Endothelial cell of umbilical vein (primary cell): ENCODE data around the gene ROPN1B. TPM values are rescaled to one million over a fixed set of nuclear protein-coding genes. Genes with fewer than 3 reads are reported as not detected.
A peak's percentile ranks its signal among the peaks of the same experiment; 100 is the strongest.
"Not testable (repeated sequence)": the region's sequence is repeated elsewhere in the genome, so short reads cannot be mapped to it uniquely, and the experiment has no call there.

ENCODE experiments used
- Bru-seq: library from RNA; stranded (reverse); fragments of 400-500 nt; gene quantifications from one replicate; lab custom pipeline; 2021; lab: Mats Ljungman, UMichigan
- BruChase-seq, 2 experiments: library from RNA; stranded (reverse); fragments of 400-500 nt; gene quantifications; one replicate each; lab custom pipeline; 2021; lab: Mats Ljungman, UMichigan
- BruUV-seq: library from RNA; stranded (reverse); fragments of 400-500 nt; replicated peaks from 2 replicates; lab custom pipeline; 2021; lab: Mats Ljungman, UMichigan
- CTCF ChIA-PET: fragments of 300-600, 350-600 bp; sonication (Branson Sonifier 250); formaldehyde crosslinking; loops from one replicate; lab custom pipeline; 2021; ENCODE audit warnings: antibody characterized with exemption, inconsistent platforms; lab: Charles Lee
- POLR2A ChIA-PET: fragments of 300-600, 350-600 bp; sonication (Branson Sonifier 250); formaldehyde crosslinking; loops from one replicate; lab custom pipeline; 2021; ENCODE audit warnings: antibody characterized with exemption, inconsistent platforms; lab: Charles Lee
- DNase-seq: peaks from one replicate; pipeline ENCODE4 v3.0.0-alpha.2; 2011; ENCODE audit warnings: low read depth, low spot score
- FAIRE-seq: peaks from 2 replicates; lab custom pipeline; 2011; peaks lifted over from hg19 to GRCh38; lab: Jason Lieb, UNC
- H2AFZ ChIP-seq: 2 replicates; pipeline ENCODE4 v1.6.0; 2012; ENCODE audit warnings: low read depth, low read length, control low read depth, inconsistent platforms
- H3K27ac ChIP-seq: 2 replicates; pipeline ENCODE4 v1.5.1; 2011; ENCODE audit warnings: low read depth, mild to moderate bottlenecking, control low read depth, low read length, moderate library complexity; ENCODE audit not compliant: insufficient read depth
- H3K27me3 ChIP-seq, 2 experiments: 2 replicates each; pipeline versions ENCODE4 v1.6.0 to v1.6.1; 2011; ENCODE audit warnings: low read length in 2 of 2, mixed read lengths in 1 of 2; ENCODE audit not compliant: control insufficient read depth in 2 of 2, insufficient read depth in 2 of 2
- H3K36me3 ChIP-seq, 2 experiments: 2 replicates in 1 of 2; 3 replicates in 1 of 2; pipeline ENCODE4 v1.5.1; 2011; ENCODE audit warnings: low read length in 2 of 2, mild to moderate bottlenecking in 1 of 2, moderate library complexity in 1 of 2; ENCODE audit not compliant: control insufficient read depth in 2 of 2, insufficient read depth in 2 of 2; ENCODE audit errors: extremely low read depth in 1 of 2
- H3K4me1 ChIP-seq: 3 replicates; pipeline ENCODE4 v1.5.1; 2011; ENCODE audit warnings: mild to moderate bottlenecking, low read length; ENCODE audit not compliant: control insufficient read depth, insufficient read depth; ENCODE audit errors: extremely low read depth
- H3K4me2 ChIP-seq: 2 replicates; pipeline ENCODE4 v1.6.1; 2011; ENCODE audit warnings: low read length, control low read depth, mixed read lengths; ENCODE audit not compliant: insufficient read depth
- H3K4me3 ChIP-seq, 3 experiments: fragments of 200-600 bp in 1 of 3; sonication (generic), shearing (Covaris generic) in 1 of 3; replicated peaks in 1 of 3; 2 replicates each; pipeline ENCODE4 v1.5.1; 2011 to 2016; ENCODE audit warnings: control low read depth in 3 of 3, low read length in 3 of 3, mild to moderate bottlenecking in 2 of 3, inconsistent platforms in 1 of 3, low read depth in 1 of 3, moderate library complexity in 1 of 3; ENCODE audit not compliant: insufficient read depth in 1 of 3
- H3K79me2 ChIP-seq: 2 replicates; pipeline ENCODE4 v1.6.0; 2012; ENCODE audit warnings: low read length, inconsistent platforms; ENCODE audit not compliant: control insufficient read depth, insufficient read depth
- H3K9ac ChIP-seq: replicated peaks from 2 replicates; pipeline ENCODE3; 2011; ENCODE audit warnings: low read length, control low read depth; ENCODE audit not compliant: insufficient read depth; ENCODE audit errors: extremely low read depth
- H3K9me1 ChIP-seq: replicated peaks from 3 replicates; pipeline ENCODE4 v1.6.0; 2011; ENCODE audit warnings: mild to moderate bottlenecking, low read length; ENCODE audit not compliant: control insufficient read depth, insufficient read depth; ENCODE audit errors: extremely low read depth
- H3K9me3 ChIP-seq: replicated peaks from 2 replicates; pipeline ENCODE4 v1.5.1; 2012; ENCODE audit warnings: low read length, inconsistent platforms; ENCODE audit not compliant: control insufficient read depth, insufficient read depth
- H4K20me1 ChIP-seq: replicated peaks from 2 replicates; pipeline ENCODE3; 2011; ENCODE audit warnings: mild to moderate bottlenecking, low read length; ENCODE audit not compliant: control insufficient read depth, insufficient read depth; ENCODE audit errors: extremely low read depth
- dilution Hi-C: fragments of 300-500 bp; cut with MboI; formaldehyde crosslinking; loops from one replicate; pipeline ENCODE4 v1.15.0; 2019; ENCODE audit warnings: low sequenced_read_pairs; ENCODE audit not compliant: extremely low pct_ligation_motif_present
- intact Hi-C: fragments of 100-400 bp; cut with micrococcal nuclease; formaldehyde crosslinking; loops from one replicate; pipeline ENCODE4 v1.10.0; 2022
- long read RNA-seq: library from polyadenylated mRNA; stranded (forward); transcript quantifications from one replicate; pipeline ENCODE4 v2.0.0, GENCODE V29; 2021
- polyA minus RNA-seq, 3 experiments: library from RNA; depleted of rRNA, polyadenylated mRNA; stranded (reverse); fragments of >200 nt; gene quantifications; 1 replicate in 1 of 3; 2 replicates in 2 of 3; pipeline ENCODE4 v1.2.3, GENCODE V29; 2011
- polyA plus RNA-seq, 4 experiments: library from polyadenylated mRNA; depleted of rRNA in 3 of 4; stranded (reverse) in 3 of 4; unstranded in 1 of 4; fragments of >200 nt; gene quantifications; 2 replicates each; pipeline versions ENCODE4 v1.2.1 to v1.2.3, GENCODE V29; 2011 to 2012; ENCODE audit warnings: missing spikeins in 1 of 4
- total RNA-seq: library from RNA; stranded (reverse); gene quantifications from 2 replicates; pipeline ENCODE4 v1.2.3, GENCODE V29; 2021

Gene ROPN1B
- total RNA-seq (not detected in 2 replicates), polyA plus RNA-seq (not detected in 2 replicates), polyA minus RNA-seq (not detected in 2 replicates), Bru-seq, nascent RNA (not detected), BruChase-seq, experiment 1, labeled RNA remaining after a 6-hour chase (not detected), BruChase-seq, experiment 2, labeled RNA remaining after a 2-hour chase (percentile 7 among the genes with signal in this experiment)
- not detected in 2 replicates for polyA plus RNA-seq (2011; cell fraction: cytosol; rRNA removed)
- not detected in 2 replicates for polyA plus RNA-seq (2011; cell fraction: nucleus; rRNA removed)
- polyA plus RNA-seq (2012): not detected in 2 replicates
- polyA minus RNA-seq (2011; cell fraction: cytosol; rRNA and poly(A)+ RNA removed): not detected
- not detected in 2 replicates for polyA minus RNA-seq (2011; cell fraction: nucleus; rRNA and poly(A)+ RNA removed)
- long read RNA-seq: 0 reads

DNA sequence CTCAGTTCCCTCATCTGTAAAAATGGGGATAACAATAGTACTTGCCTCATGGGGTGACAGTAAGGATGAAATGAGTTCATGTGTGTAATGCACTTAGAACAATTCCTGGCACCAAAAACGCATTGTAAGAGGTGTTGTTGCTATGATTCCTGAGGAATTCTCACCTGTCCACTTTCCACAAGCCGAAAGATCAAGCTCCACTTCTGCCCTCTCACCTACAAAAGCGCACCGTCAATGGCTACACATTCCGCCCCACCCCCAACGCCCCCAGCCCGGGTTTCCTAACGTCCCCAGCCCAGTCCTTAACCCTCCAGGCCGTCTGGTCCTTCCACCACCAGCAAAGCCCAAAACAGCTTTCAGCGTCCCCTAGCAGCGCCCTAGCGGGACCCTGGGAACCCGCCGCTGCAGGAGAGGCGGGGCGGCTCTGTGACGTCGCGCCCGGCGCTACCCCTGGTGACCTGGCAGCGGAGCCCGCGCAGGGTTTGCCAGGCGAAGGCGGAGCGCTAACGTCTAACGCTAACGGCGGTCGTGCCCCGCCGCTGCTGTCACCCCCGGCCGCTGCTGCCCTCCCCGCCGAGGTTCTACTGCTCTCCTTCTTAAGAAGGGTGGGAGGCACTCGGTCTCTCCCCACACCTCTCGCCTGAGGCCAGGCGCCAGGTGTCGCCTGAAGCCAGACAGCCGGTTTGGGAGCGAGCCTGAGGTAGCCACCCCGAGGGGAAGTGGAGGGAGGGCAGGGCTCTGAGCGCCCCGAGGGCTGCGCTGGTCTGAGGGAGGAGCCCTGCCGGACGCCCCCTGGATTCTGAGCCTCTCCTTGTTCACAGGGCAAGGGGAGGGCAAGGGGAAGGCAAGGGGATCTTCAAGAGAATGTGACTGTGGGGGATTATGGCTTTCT lies at the start of gene ROPN1B:
TSS of gene ROPN1B (plus strand) at position 478 of the 892 bp plus-strand sequence. CDS start 2,877 bp downstream, outside the sequence.
- H4K20me1 ChIP-seq, BruUV-seq, H3K4me1 ChIP-seq, dilution Hi-C loops, CTCF ChIA-PET, H3K9me1 ChIP-seq, intact Hi-C loops, POLR2A ChIA-PET, H3K36me3 ChIP-seq, H3K4me3 ChIP-seq, H3K9ac ChIP-seq, H3K27ac ChIP-seq, H3K9me3 ChIP-seq, H3K4me2 ChIP-seq, H3K79me2 ChIP-seq, DNase-seq, H2AFZ ChIP-seq: not testable (repeated sequence)
- peak; percentile 78 for FAIRE-seq
- H3K27me3 ChIP-seq: peaks cover 22 to 35% of the 10 kb centered on the region in 2 experiments

GRCh38 chr3:125920191-125920590 lies 48.8 kb upstream of the ROPN1B start:
- CTCF ChIA-PET, POLR2A ChIA-PET, intact Hi-C loops: not testable (repeated sequence)

GRCh38 chr3:125920751-125921279 lies 48.2 kb upstream of the ROPN1B start:
- POLR2A ChIA-PET, dilution Hi-C loops, H3K36me3 ChIP-seq, H3K27ac ChIP-seq, H4K20me1 ChIP-seq, H3K27me3 ChIP-seq, BruUV-seq, H3K4me2 ChIP-seq, H3K9me3 ChIP-seq, H3K4me3 ChIP-seq, DNase-seq, H3K9ac ChIP-seq, H3K9me1 ChIP-seq, FAIRE-seq, H3K4me1 ChIP-seq, H2AFZ ChIP-seq, H3K79me2 ChIP-seq, intact Hi-C loops: not testable (repeated sequence)
- CTCF ChIA-PET: interaction anchor here (0.8 kb wide), 2 partner anchors 10 to 468 kb away, joined by 3 read pairs; no protein-coding TSS in a partner anchor

More at GRCh38 chr3:125920191-125920590, 48.8 kb upstream of the ROPN1B start:
- H4K20me1 ChIP-seq, FAIRE-seq, H3K79me2 ChIP-seq, BruUV-seq, H3K27ac ChIP-seq, H3K4me1 ChIP-seq, DNase-seq, H3K4me3 ChIP-seq, H3K9me1 ChIP-seq, dilution Hi-C loops, H3K9me3 ChIP-seq, H3K9ac ChIP-seq, H3K27me3 ChIP-seq, H2AFZ ChIP-seq, H3K36me3 ChIP-seq, H3K4me2 ChIP-seq: not testable (repeated sequence)
